Testis (tissue), 2 donors: Measurements from ENCODE around the gene ACSM4.

Source experiments
- CTCF ChIP-seq, 3 experiments: fragments of 450-650 bp in 2 of 3; fragments of 200-600 bp in 1 of 3; sonication (generic) in 1 of 3; IDR thresholded peaks; one replicate each; pipeline ENCODE4 v1.5.1; 2016 to 2019; ENCODE audit warnings: antibody characterized with exemption in 3 of 3, mild to moderate bottlenecking in 2 of 3, moderate library complexity in 1 of 3
- POLR2A ChIP-seq: fragments of 450-650 bp; IDR thresholded peaks from one replicate; pipeline ENCODE4 v1.6.1; 2017; ENCODE audit warnings: antibody characterized with exemption, mild to moderate bottlenecking, moderate library complexity

GRCh38 chr12:7310070-7310469 lies 6.2 kb downstream of the ACSM4 start:
- TF ChIP-seq POLR2A (no peak), CTCF (IDR thresholded peaks at IDR 0.05) (no peak)
